Right renal pelvis (tissue), 4 donors: Measurements from ENCODE around the gene RPS3. TPM values are rescaled to one million over a fixed set of nuclear protein-coding genes. Genes with fewer than 3 reads are reported as not detected.
"Not testable (repeated sequence)": the region's sequence is repeated elsewhere in the genome, so short reads cannot be mapped to it uniquely, and the experiment has no call there.

Source experiments
- DNase-seq, 4 donors: peaks; one replicate each; pipeline ENCODE4 v3.0.0-alpha.2; 2013; ENCODE audit warnings: low read depth in 4 of 4, low spot score in 3 of 4, missing footprints in 1 of 4
- polyA plus RNA-seq, 4 donors: library from polyadenylated mRNA; unstranded; fragments of 120-200 nt; gene quantifications; one replicate each; pipeline ENCODE4 v1.2.1, GENCODE V29; 2013; ENCODE audit not compliant: insufficient read length in 4 of 4

The RPS3 gene
- 1,000 to 10,000 TPM; 2,038 to 2,787 (median 2,284) TPM for polyA plus RNA-seq

DNA sequence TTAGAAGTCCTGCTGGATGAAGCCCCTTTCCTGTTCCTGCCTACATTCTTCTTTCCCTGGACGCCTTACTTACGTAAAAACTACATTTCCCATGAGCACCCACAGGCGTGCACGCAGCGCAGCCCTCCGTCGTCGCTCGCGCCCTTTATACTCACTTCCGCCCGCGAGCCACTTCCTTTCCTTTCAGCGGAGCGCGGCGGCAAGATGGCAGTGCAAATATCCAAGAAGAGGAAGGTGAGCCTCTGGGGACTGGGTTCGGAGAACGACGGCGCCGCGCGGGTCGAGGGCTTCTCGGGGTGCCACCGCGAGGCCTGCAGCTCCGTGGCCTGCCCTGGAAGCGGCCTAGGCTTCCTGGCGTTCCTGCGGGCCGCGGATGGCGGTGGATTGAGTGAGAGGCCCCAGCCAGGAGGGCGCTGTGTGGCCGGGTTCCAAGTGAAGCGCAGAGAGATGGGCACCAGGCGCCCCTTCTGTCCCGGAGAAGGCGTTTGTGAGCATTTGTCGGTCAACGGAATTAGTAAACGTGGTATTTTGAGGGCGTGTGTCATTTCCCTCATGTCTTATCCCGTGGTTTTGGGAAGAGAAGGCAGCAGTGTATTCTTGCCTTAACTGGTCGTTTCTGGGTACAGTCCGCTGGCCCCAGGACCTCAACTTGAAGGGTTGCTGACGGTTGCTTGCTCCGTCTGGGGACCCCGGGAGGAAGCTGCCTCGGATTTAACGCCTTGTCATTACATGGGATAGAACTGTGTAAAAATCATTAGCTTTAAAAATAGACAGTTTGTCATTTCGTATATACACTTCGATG is at the start of gene RPS3:
Gene RPS3, plus strand, starts transcription at position 175 of the 802 bp plus-strand sequence. Its CDS starts 30 bp downstream, at position 205.
- DNase-seq: peak; percentile 84 to 92 (median 88)

GRCh38 chr11:75349521-75350116 is 49.7 kb upstream of the RPS3 start:
- no peak for DNase-seq

DNA sequence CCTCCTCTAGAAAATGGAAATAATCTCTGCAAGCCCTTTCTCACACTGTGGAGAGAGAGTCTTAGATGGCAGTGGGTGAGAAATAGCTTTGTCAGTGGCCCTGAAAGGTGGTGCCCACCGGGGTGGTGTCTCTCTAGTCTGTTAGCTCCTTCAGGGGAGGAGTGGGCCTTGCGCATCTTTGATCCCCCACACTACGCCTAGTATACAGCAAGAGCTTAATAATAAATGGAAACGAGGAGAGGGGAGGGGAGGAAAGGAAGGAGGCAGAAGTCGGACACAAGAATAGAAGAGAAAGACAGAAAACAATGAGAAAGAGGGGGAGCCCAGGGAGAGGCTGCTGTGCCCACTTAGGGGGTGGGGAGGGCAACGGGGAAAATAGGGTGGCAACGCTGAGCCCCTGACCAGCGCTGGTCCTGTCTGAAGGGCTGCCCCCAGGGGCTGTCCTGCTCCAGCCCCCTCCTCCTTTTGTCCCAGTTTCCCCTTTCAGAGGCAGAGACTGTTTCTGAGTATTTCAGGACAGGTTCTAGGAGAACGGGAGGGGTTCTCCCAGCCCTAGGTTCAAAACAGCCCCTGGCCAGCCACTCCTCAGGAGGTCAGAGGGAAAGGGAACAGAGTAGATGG is 49.1 kb upstream of the RPS3 start:
- DNase-seq: no peak

DNA sequence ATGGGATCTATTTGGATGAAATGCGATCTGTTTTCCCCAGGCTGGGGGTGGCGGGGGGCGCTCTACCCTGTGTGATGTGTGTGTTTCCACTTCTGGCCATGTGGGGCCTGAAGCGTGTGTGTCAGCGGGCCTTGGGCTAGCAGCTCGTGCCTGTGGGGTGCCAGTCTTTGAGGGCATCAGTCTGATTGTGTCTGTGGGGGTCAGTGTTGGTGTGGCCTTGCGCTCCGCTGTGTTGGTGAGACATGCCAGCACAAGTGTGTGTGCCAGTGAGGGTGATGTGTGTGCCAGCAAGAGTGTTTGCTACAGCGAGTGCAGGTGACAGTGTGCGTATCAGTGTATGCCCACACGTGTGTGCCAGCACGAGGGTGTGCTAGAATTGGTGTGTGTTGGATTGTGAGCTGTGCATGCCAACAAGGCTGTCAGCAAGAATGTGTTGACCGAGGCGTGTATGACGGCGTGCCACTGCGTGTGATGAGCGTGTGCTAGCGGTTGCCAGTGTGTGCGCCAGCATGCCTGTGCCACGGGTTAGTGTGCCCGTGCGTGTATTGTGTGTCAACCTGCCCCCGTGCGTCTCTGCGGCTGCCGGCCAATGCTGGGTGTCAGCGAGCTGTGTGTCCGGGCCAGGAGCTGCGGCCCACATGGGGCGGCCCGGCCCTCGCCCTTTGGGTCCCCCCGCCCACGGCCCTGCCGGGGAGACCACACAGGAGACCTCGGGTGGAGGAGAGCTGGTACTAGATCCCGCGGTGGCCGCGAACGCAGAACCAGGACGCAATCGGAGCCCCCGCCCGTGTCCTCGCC is 48.4 kb upstream of the RPS3 start:
- DNase-seq: no peak

GRCh38 chr11:75351541-75351790 is 47.9 kb upstream of the RPS3 start, which contains the start of gene ARRB1:
Gene ARRB1 (minus strand): TSS chr11:75351661. CDS start chr11:75351607, 54 bp downstream.
- DNase-seq: no peak

DNA sequence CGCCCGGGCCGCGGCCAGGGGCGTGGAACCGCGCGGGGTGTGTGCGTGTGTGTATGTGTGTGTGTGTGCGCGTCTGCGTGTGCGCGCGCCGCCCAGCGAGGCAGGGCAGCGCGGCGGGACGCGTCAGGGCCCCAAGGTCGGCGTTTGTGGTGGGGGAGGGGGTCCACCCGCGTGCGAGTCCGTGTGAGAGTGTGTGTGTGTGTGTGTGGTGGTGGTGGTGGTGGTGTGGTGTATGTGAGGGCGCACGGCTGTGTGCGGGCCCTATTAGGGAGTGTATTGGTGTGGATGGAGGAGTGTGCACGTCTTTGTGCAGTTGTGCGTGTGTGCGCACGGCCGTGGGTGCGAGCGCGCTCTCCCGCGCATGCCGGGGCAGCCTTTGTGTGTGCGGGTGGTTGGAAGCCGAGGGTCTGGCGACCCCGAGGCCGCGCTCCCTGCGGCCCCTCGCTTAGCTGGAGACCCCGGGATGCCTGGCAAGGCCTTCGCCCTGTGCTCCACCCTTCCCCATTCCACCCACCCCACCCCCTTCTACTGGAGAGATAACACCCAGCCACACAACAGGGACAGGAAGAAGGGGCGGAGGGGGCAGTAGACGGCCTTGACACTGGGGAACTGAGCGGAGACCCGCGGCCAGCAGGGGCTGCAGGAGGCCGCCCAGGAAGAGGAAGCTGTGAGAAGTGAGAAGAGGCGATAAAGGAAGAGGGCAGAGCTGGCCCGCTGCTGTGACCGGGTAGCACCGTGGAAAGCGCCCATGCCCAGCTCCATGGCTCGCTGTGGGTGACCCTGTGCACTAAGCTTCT is 47.3 kb upstream of the RPS3 start:
- no peak for DNase-seq

DNA sequence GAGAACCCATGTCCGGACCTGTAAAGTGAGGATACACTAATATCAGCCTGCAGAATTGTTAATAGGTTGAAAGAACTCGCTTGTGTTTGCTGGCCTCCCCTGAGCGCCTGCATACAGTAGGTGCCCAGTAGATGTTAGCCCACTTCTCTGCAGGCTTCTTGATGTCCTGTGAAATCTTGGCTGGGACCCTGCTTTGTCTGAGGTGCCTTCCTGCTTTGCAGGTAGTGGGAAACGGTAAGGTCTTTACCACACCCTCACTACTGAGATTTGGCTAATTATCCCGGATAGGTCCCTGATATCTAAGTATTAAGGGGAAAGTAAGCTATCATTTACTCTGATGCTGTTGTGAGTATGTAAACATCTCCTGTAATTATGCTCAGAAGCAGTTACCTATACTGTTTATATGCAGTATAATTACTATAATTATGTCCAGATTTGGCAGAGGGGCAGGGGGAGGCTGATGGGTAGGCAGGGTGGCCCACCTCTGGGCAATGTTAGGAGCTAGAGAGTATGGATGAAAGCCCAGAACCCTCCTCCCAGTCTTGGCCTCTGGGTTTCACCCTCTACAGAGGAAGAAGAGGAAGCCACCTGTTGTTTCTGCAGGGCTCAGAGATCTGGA is 46.6 kb upstream of the RPS3 start:
- no peak for DNase-seq

- DNase-seq: no peak
These were observed 44.3 kb upstream of the RPS3 start for GRCh38 chr11:75355051-75355450.

GRCh38 chr11:75356613-75357012 is 42.7 kb upstream of the RPS3 start:
- no peak for DNase-seq

DNA sequence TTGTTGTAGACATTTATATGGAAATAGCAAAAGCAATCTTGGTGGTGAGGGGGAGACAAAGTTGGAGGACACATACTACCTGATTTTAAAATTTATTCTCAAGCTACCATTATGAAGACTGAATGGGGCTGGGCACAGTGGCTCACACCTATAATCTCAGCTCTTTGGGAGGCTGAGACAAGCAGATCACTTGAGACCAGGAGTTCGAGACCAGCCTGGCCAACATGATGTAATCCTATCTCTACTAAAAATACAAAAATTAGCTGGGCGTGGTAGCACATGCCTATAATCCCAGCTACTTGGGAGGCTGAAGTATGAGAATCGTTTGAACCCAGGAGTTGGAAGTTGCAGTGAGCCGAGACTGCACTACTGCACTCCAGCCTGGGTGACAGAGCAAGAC is 37.0 kb upstream of the RPS3 start:
- not testable (repeated sequence) for DNase-seq

DNA sequence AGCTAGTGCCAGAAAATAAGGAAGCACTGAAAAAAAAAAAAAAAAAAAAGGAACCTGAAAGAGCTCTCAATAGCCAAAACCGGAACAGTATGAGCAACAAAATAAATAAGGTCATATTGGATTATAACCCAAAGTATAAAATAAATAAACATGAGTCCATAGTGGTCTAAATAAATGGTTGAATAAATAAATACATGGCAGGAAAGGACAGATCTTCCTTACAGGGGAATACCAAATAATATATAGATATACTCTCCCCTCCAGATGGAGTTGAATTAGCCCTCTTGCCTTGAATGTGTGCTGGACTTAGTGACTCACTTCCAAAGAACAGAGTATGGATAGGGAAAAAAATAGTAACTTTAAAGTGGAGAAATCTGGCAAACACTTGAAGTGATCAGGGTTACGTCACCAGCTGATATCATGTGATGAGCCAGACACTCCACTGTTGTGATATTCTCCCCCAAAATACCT is 33.6 kb upstream of the RPS3 start:
- DNase-seq: no peak

DNA sequence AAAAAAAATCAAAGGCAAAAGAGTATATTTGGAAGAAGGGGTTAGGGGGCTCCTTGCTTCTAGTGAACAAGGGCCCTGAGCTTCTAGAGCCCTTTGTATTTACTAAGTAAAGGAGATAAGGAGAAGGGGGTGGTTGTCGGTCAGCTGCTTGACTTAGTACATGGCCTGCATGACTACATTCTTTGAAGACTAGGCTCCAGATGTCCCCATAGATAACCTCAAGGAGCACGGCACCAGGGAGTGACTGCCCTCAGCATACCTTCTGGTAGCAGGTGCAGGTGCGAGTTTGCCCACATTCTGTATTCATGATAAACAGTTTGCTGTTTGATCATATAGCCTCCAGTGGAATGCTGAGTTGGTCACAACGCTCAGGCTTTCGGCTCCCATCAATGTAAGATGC is 32.5 kb upstream of the RPS3 start:
- DNase-seq: not testable (repeated sequence)

- DNase-seq: no peak
These were observed 29.6 kb upstream of the RPS3 start for GRCh38 chr11:75369560-75370255.

DNA sequence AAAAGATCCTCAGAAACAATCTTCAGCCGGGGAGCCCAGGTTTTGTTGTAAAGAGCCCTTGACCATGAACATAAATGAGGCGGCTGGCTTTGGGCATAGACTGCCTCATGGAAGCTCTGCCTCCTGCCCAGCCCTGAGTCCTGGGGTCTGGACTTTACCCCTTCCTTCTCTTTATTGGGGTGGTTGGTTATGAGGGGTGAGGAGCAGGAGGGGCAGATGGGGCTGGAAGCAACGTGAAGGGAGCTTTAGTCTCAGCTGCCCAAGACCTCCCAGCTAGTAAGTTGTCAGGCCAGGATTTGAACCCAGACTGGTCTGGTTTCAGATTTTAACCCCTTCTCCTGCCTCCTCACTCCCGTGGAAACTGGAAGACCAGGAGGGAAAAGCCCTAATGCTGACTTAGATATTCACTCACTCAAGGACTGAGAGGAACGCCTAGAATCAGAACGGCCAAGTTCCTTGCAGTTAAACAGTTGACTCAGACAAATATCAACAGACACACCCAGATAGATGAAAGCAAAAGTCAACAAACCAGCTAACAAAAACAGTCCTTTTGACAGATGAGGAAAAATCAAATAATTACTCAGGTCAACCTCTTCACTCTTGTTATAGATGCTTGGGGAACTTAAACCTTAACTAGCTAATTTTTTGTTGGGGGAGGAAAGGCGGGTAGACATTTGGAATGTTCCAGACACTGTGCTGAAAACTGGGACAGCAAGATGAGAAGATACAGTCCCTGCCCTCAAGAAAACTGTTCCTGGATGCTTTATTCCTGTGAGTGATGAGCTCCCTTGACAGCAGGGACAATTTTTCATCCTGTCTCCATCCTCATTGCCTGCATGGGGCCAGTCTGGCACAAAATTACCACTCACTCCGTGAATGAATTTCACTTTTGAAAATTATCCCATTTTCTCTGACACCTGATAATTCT is 27.1 kb upstream of the RPS3 start:
- no peak for DNase-seq

DNA sequence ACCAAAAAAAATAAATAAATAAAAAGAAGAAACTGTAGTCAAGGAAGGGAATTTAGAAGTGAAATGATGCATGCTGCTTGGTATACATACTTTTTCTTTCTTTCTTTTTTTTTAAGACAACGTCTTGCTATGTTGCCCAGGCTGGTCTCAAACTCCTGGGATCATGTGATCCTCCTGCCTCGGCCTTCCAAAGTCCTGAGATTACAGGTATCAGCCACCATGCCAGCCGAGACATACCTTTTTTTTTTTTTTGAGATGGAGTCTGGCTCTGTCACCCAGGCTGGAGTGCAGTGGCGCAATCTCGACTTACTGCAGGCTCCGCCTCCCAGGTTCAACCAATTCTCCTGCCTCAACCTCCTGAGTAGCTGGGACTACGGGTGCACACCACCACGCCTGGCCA is 26.1 kb upstream of the RPS3 start:
- no peak for DNase-seq

DNA sequence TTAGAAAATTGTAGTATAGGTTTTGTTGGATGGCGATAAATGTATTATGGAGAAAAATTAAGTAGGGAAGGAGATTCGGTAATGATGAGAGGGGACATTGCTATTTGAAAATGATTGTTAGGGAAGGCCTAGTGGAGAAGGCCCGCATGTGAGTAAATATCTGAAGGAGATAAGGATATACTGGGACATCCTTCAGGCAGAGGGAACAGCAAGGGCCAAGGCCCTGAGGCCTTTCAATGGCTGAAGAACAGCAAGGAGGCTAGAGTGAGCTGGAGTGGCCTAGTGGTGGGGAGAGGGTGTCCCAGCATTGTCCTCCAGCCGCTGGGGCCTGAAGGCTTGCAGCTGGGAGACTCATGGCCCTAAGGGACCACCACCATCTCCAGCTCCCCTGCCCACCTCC is 24.7 kb upstream of the RPS3 start:
- DNase-seq: no peak

DNA sequence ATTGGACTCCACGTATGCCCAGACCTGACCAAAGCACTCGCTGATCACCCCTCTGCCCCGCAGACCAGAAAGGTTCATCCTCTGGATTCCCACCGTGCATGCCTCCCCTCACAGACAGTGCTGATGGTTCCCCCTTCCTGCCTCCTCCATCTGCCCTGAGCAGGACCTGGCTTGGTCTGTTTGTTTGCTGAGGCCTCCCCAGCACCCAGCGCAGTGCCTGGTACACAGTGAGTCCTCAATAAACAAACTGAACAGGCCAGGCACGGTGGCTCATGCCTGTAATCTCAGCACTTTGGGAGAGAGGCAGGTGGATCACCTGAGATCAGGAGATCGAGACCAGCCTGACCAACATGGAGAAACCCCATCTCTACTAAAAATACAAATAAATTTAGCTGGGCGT is 23.7 kb upstream of the RPS3 start:
- DNase-seq: no peak

DNA sequence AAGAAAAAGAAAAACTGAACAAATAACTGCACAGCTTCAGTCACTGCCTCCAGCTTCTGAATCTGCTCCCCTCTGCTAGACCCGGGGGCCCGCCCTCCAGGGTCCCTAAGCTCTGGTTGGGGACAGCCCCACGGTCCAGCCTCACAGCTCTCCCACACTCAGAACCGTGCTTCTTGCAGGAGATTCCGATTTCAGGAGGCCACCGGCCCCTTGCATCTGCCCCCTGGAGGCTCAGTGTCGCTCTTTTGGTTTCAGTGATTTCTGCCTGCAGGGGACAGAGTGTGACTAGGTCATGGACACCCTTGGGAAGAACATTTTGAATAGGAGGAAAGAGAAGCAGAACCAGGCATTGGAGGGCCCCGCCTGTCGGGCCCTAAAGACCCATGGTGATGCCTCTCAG is 23.1 kb upstream of the RPS3 start:
- no peak for DNase-seq
